Activated CD4-positive, alpha-beta T cell treated with anti-CD3 and anti-CD28 coated beads, Interleukin-2, Interleukin-4, amounts not matched to agents 100 ng/mL and 50 ng/mL, durations not matched to agents 16 hours and 8 hours (primary cell): Measurements from ENCODE around the gene CNIH1.
"Not testable (repeated sequence)": the region's sequence is repeated elsewhere in the genome, so short reads cannot be mapped to it uniquely, and the experiment has no call there.

Experiments
- DNase-seq: peaks from one replicate; pipeline ENCODE4 v3.0.0-alpha.2; 2020; ENCODE audit warnings: low spot score

CNIH1 gene

GRCh38 chr14:54380558-54380957 is 60.6 kb downstream of the CNIH1 start:
- DNase-seq, result not testable (repeated sequence)

GRCh38 chr14:54378893-54379292 is 62.3 kb downstream of the CNIH1 start:
- not testable (repeated sequence) for DNase-seq

- DNase-seq, result no peak
Observed at GRCh38 chr14:54377501-54377900, 63.7 kb downstream of the CNIH1 start.

GRCh38 chr14:54374117-54374884 is 66.9 kb downstream of the CNIH1 start:
- DNase-seq, result no peak
